GM18951 (cell line): ENCODE data around the gene SEMA5B.

Experiments
- POLR2A ChIP-seq: IDR thresholded peaks from 4 replicates; pipeline ENCODE4 v1.6.1; 2011; ENCODE audit warnings: mild to moderate bottlenecking; ENCODE audit not compliant: insufficient read length, insufficient read depth; ENCODE audit errors: extremely low read depth
- in situ Hi-C: fragments of 300-500 bp; cut with MboI; formaldehyde crosslinking; loops from one replicate; pipeline ENCODE4 v1.12.0; 2022; ENCODE audit warnings: low sequenced_read_pairs, mixed read lengths, inconsistent platforms; ENCODE audit not compliant: unreplicated experiment

Gene SEMA5B

GRCh38 chr3:123048480-123049237 lies 21.1 kb upstream of the SEMA5B start:
- no peak for TF ChIP-seq POLR2A
- in situ Hi-C loops = loop anchor here (25.0 kb wide), 2 partner anchors 511 to 636 kb away; partner anchors contain the start of gene WDR5B

GRCh38 chr3:123047062-123047319 lies 19.4 kb upstream of the SEMA5B start:
- in situ Hi-C loops = loop anchor here (25.0 kb wide), 2 partner anchors 510 to 635 kb away; partner anchors contain the start of gene WDR5B
- TF ChIP-seq POLR2A = no peak

GRCh38 chr3:123046262-123047061 lies 18.9 kb upstream of the SEMA5B start:
- no peak for TF ChIP-seq POLR2A
- in situ Hi-C loops = loop anchor here (25.0 kb wide), 2 partner anchors 509 to 634 kb away; partner anchors contain the start of gene WDR5B

GRCh38 chr3:123044981-123045763 lies 17.6 kb upstream of the SEMA5B start:
- no peak for TF ChIP-seq POLR2A
- in situ Hi-C loops = loop anchor here (25.0 kb wide), 2 partner anchors 508 to 633 kb away; partner anchors contain the start of gene WDR5B

- no peak for TF ChIP-seq POLR2A
- in situ Hi-C loops = loop anchor here (25.0 kb wide), 2 partner anchors 505 to 630 kb away; partner anchors contain the start of gene WDR5B
Observed at GRCh38 chr3:123042413-123042812, 14.8 kb upstream of the SEMA5B start.

GRCh38 chr3:123039178-123039577 lies 11.6 kb upstream of the SEMA5B start:
- no peak for TF ChIP-seq POLR2A
- in situ Hi-C loops = loop anchor here (25.0 kb wide), 2 partner anchors 502 to 627 kb away; partner anchors contain the start of gene WDR5B

- TF ChIP-seq POLR2A = no peak
- in situ Hi-C loops = loop anchor here (25.0 kb wide), 2 partner anchors 501 to 626 kb away; partner anchors contain the start of gene WDR5B
Observed at GRCh38 chr3:123038751-123039150, 11.2 kb upstream of the SEMA5B start.

- no peak for TF ChIP-seq POLR2A
- in situ Hi-C loops = loop anchor here (25.0 kb wide), 2 partner anchors 500 to 625 kb away; partner anchors contain the start of gene WDR5B
Observed at GRCh38 chr3:123037015-123037375, 9.4 kb upstream of the SEMA5B start.

- no peak for TF ChIP-seq POLR2A
- in situ Hi-C loops = loop anchor here (25.0 kb wide), 2 partner anchors 499 to 624 kb away; partner anchors contain the start of gene WDR5B
Observed at GRCh38 chr3:123036352-123037014, 8.9 kb upstream of the SEMA5B start.

- in situ Hi-C loops = loop anchor here (25.0 kb wide), 2 partner anchors 498 to 623 kb away; partner anchors contain the start of gene WDR5B
- TF ChIP-seq POLR2A = no peak
Observed at GRCh38 chr3:123034996-123035395, 7.4 kb upstream of the SEMA5B start.

- in situ Hi-C loops = loop anchor here (25.0 kb wide), 2 partner anchors 497 to 622 kb away; partner anchors contain the start of gene WDR5B
- no peak for TF ChIP-seq POLR2A
Observed at GRCh38 chr3:123034120-123034519, 6.6 kb upstream of the SEMA5B start.

GRCh38 chr3:123032057-123032456 lies 4.5 kb upstream of the SEMA5B start:
- in situ Hi-C loops = loop anchor here (25.0 kb wide), 2 partner anchors 495 to 620 kb away; partner anchors contain the start of gene WDR5B
- no peak for TF ChIP-seq POLR2A
